H1 (cell line): Measurements from ENCODE around the gene RGS9BP. TPM values are rescaled to one million over a fixed set of nuclear protein-coding genes. Genes with fewer than 3 reads are reported as not detected.
"Not testable (repeated sequence)": the region's sequence is repeated elsewhere in the genome, so short reads cannot be mapped to it uniquely, and the experiment has no call there.

Experiments
- CTCF ChIA-PET: fragments of 300-600 bp; sonication (Branson Sonifier 250); formaldehyde crosslinking; loops from one replicate; lab custom pipeline; 2021; ENCODE audit not compliant: partially characterized antibody; lab: Charles Lee
- POLR2A ChIA-PET: fragments of 300-600 bp; sonication (Branson Sonifier 250); formaldehyde crosslinking; loops from one replicate; lab custom pipeline; 2021; ENCODE audit warnings: inconsistent platforms; ENCODE audit not compliant: partially characterized antibody; lab: Charles Lee
- DNase-seq, 2 experiments: peaks; one replicate each; pipeline versions ENCODE4 v3.0.0 to v3.0.0-alpha.2; 2010 to 2022; ENCODE audit warnings: low spot score in 2 of 2, low read depth in 1 of 2, mixed read lengths in 1 of 2
- FAIRE-seq: peaks from 2 replicates; lab custom pipeline; 2011; peaks lifted over from hg19 to GRCh38; lab: Jason Lieb, UNC
- H2AFZ ChIP-seq: 2 replicates; pipeline ENCODE4 v1.8.1; 2012; ENCODE audit warnings: low read length, inconsistent platforms
- H2AK5ac ChIP-seq: 2 replicates; pipeline ENCODE4 v1.6.1; 2013; ENCODE audit warnings: low read depth, low read length
- H2BK120ac ChIP-seq: replicated peaks from 2 replicates; pipeline ENCODE3; 2013; ENCODE audit warnings: low read depth, low read length, inconsistent platforms
- H2BK12ac ChIP-seq: 2 replicates; pipeline ENCODE4 v1.6.1; 2013; ENCODE audit warnings: low read depth, low read length
- H2BK15ac ChIP-seq: 2 replicates; pipeline ENCODE4 v1.6.1; 2013; ENCODE audit warnings: low read length
- H2BK20ac ChIP-seq: 2 replicates; pipeline ENCODE4 v1.6.1; 2013; ENCODE audit warnings: low read length
- H2BK5ac ChIP-seq: 2 replicates; pipeline ENCODE4 v1.6.1; 2013; ENCODE audit warnings: low read depth, low read length
- H3K14ac ChIP-seq: 2 replicates; pipeline ENCODE4 v1.6.1; 2013; ENCODE audit warnings: inconsistent platforms; ENCODE audit not compliant: insufficient read length
- H3K18ac ChIP-seq: 2 replicates; pipeline ENCODE4 v1.6.1; 2013; ENCODE audit warnings: low read length; ENCODE audit errors: extremely low read depth
- H3K23ac ChIP-seq: 2 replicates; pipeline ENCODE4 v1.6.1; 2013; ENCODE audit warnings: inconsistent platforms; ENCODE audit not compliant: insufficient read length
- H3K23me2 ChIP-seq: 2 replicates; pipeline ENCODE4 v1.6.1; 2013; ENCODE audit warnings: low read depth, low read length
- H3K27ac ChIP-seq: 2 replicates; pipeline ENCODE4 v1.6.1; 2011; ENCODE audit warnings: low read depth, low read length, inconsistent platforms
- H3K27me3 ChIP-seq, 4 experiments: replicated peaks in 1 of 4; 1 replicate in 1 of 4; 2 replicates in 3 of 4; pipeline versions ENCODE4 v1.6.1 to v1.8.1; 2011 to 2013; ENCODE audit warnings: low read length in 3 of 4, mild to moderate bottlenecking in 3 of 4, inconsistent platforms in 2 of 4, mixed read lengths in 2 of 4, moderate library complexity in 1 of 4; ENCODE audit not compliant: control insufficient read depth in 3 of 4, insufficient read depth in 3 of 4; ENCODE audit errors: extremely low read depth in 1 of 4
- H3K36me3 ChIP-seq, 4 experiments: 2 replicates each; pipeline versions ENCODE4 v1.6.1 to v1.8.1; 2011 to 2013; ENCODE audit warnings: mild to moderate bottlenecking in 4 of 4, low read length in 3 of 4, moderate library complexity in 2 of 4, control low read depth in 1 of 4, inconsistent platforms in 1 of 4; ENCODE audit not compliant: insufficient read depth in 4 of 4, control insufficient read depth in 2 of 4
- H3K4ac ChIP-seq: replicated peaks from 2 replicates; pipeline ENCODE3; 2013; ENCODE audit warnings: low read length, low read depth, mixed read lengths, inconsistent platforms; ENCODE audit not compliant: insufficient read length
- H3K4me1 ChIP-seq, 4 experiments: replicated peaks in 1 of 4; 1 replicate in 1 of 4; 2 replicates in 3 of 4; pipeline versions ENCODE4 v1.6.1 to v1.8.1; 2011 to 2013; ENCODE audit warnings: low read length in 3 of 4, inconsistent platforms in 2 of 4, mixed read lengths in 1 of 4; ENCODE audit not compliant: insufficient read depth in 4 of 4, control insufficient read depth in 3 of 4
- H3K4me2 ChIP-seq, 2 experiments: 2 replicates each; pipeline versions ENCODE4 v1.6.1 to v1.8.1; 2011 to 2013; ENCODE audit warnings: low read depth in 2 of 2, low read length in 2 of 2, control low read depth in 1 of 2, inconsistent platforms in 1 of 2, mild to moderate bottlenecking in 1 of 2; ENCODE audit not compliant: insufficient read depth in 1 of 2
- H3K4me3 ChIP-seq, 4 experiments: fragments of 200-600, 300-600 bp in 1 of 4; sonication (generic), shearing (Covaris generic), sonication (Bioruptor Twin) in 1 of 4; 2 replicates each; pipeline versions ENCODE4 v1.5.1 to v1.8.1; 2011 to 2016; ENCODE audit warnings: low read length in 4 of 4, low read depth in 3 of 4, control low read depth in 2 of 4, inconsistent platforms in 2 of 4, mild to moderate bottlenecking in 2 of 4, mixed read lengths in 1 of 4, moderate library complexity in 1 of 4; ENCODE audit not compliant: insufficient read depth in 2 of 4; ENCODE audit errors: extremely low read depth in 1 of 4
- H3K56ac ChIP-seq: replicated peaks from 2 replicates; pipeline ENCODE3; 2013; ENCODE audit warnings: low read depth, mild to moderate bottlenecking, mixed read lengths, low read length, inconsistent platforms; ENCODE audit not compliant: insufficient read length
- H3K79me1 ChIP-seq: 2 replicates; pipeline ENCODE4 v1.6.1; 2013; ENCODE audit warnings: low read depth, low read length, control low read depth
- H3K79me2 ChIP-seq, 2 experiments: 2 replicates each; pipeline versions ENCODE4 v1.6.1 to v1.8.1; 2012 to 2013; ENCODE audit warnings: low read length in 2 of 2, mild to moderate bottlenecking in 2 of 2, inconsistent platforms in 1 of 2; ENCODE audit not compliant: insufficient read depth in 2 of 2, control insufficient read depth in 1 of 2
- H3K9ac ChIP-seq, 4 experiments: replicated peaks in 1 of 4; 1 replicate in 1 of 4; 2 replicates in 3 of 4; pipeline versions ENCODE4 v1.6.1 to v1.8.1; 2011 to 2013; ENCODE audit warnings: low read depth in 3 of 4, low read length in 3 of 4, control low read depth in 2 of 4, mild to moderate bottlenecking in 2 of 4, moderate library complexity in 2 of 4, inconsistent platforms in 1 of 4; ENCODE audit errors: extremely low read depth in 1 of 4
- H3K9me3 ChIP-seq, 2 experiments: 2 replicates each; pipeline versions ENCODE4 v1.6.1 to v1.8.1; 2012 to 2013; ENCODE audit warnings: mild to moderate bottlenecking in 2 of 2, moderate library complexity in 2 of 2, control low read depth in 1 of 2, inconsistent platforms in 1 of 2, low read depth in 1 of 2, low read length in 1 of 2, mixed read lengths in 1 of 2; ENCODE audit not compliant: insufficient read depth in 2 of 2
- H4K20me1 ChIP-seq, 2 experiments: replicated peaks in 1 of 2; 2 replicates each; pipeline versions ENCODE3 to v1.8.1; 2011 to 2013; ENCODE audit warnings: inconsistent platforms in 2 of 2, low read length in 2 of 2, mild to moderate bottlenecking in 1 of 2; ENCODE audit not compliant: insufficient read depth in 2 of 2, control insufficient read depth in 1 of 2
- H4K5ac ChIP-seq: 2 replicates; pipeline ENCODE4 v1.6.1; 2013; ENCODE audit warnings: low read length, low read depth, mixed read lengths, inconsistent platforms; ENCODE audit not compliant: insufficient read length
- H4K8ac ChIP-seq: 2 replicates; pipeline ENCODE4 v1.8.0; 2013; ENCODE audit warnings: mild to moderate bottlenecking, moderate library complexity, low read length, inconsistent platforms; ENCODE audit not compliant: insufficient read depth; ENCODE audit errors: extremely low read depth
- H4K91ac ChIP-seq: replicated peaks from 2 replicates; pipeline ENCODE3; 2013; ENCODE audit warnings: low read length, mixed read lengths, inconsistent platforms; ENCODE audit not compliant: insufficient read length
- WGBS, 2 experiments: shearing (Covaris generic) in 1 of 2; methylation state at CpG; one replicate each; pipeline versions ENCODE4 v1.1.6 to v1.1.7; 2013 to 2015; ENCODE audit warnings: low lambda C conversion rate in 2 of 2, mixed read lengths in 2 of 2, inconsistent platforms in 1 of 2, low coverage in 1 of 2, missing lambda C conversion rate in 1 of 2; ENCODE audit not compliant: insufficient replicate concordance in 2 of 2, insufficient coverage in 1 of 2, insufficient read length in 1 of 2; ENCODE audit errors: extremely low coverage in 1 of 2, missing lambda C conversion rate in 1 of 2; 5-methylcytosine and 5-hydroxymethylcytosine counted together
- polyA plus RNA-seq, 7 experiments: library from polyadenylated mRNA; depleted of rRNA in 3 of 7; stranded (reverse) in 5 of 7; unstranded in 2 of 7; fragments of >200 nt in 5 of 7; fragments of 200-250 nt in 2 of 7; gene quantifications; 1 replicate in 5 of 7; 2 replicates in 1 of 7; 4 replicates in 1 of 7; pipeline versions ENCODE4 v1.2.1 to v1.2.3, GENCODE V29; 2011 to 2013; ENCODE audit warnings: missing spikeins in 2 of 7, mixed read lengths in 2 of 7
- total RNA-seq: library from RNA; stranded (reverse); fragmentation: NEBNext Ultra II Directional; extraction: Animal tissue kit (Norgen Biotek cat#: 25700); gene quantifications from 2 replicates; pipeline ENCODE4 v1.2.1, GENCODE V29; 2021

Gene RGS9BP
- total and polyA plus RNA-seq, 2 of the 8 experiments (the other 6 are each of a cell fraction or from before 2014, with no cell fraction given), result 0.11 to 0.26 TPM

GRCh38 chr19:32704006-32704405 is 28.4 kb downstream of the RGS9BP start:
- H2AK5ac ChIP-seq, H3K4me3 ChIP-seq, H4K5ac ChIP-seq, H3K9me3 ChIP-seq, H2BK120ac ChIP-seq, DNase-seq, H4K91ac ChIP-seq, FAIRE-seq, H4K20me1 ChIP-seq, H3K4me2 ChIP-seq, H2BK5ac ChIP-seq, H3K36me3 ChIP-seq, H3K18ac ChIP-seq, POLR2A ChIA-PET, H2BK12ac ChIP-seq, H3K23me2 ChIP-seq, H3K4ac ChIP-seq, H3K79me1 ChIP-seq, H4K8ac ChIP-seq, H3K9ac ChIP-seq, H3K23ac ChIP-seq, H3K56ac ChIP-seq, H3K27ac ChIP-seq, H3K27me3 ChIP-seq, H2BK20ac ChIP-seq, H2BK15ac ChIP-seq, H2AFZ ChIP-seq, H3K14ac ChIP-seq, H3K4me1 ChIP-seq, H3K79me2 ChIP-seq: not testable (repeated sequence)
- 100% methylated on average over 2 of the region's 2 CpGs; no CpG with 5 or more reads in 1 of the 2 experiments for WGBS, 2 experiments
- CTCF ChIA-PET, result interaction anchor here (0.6 kb wide), 1 partner anchor 26 kb away, joined by 3 read pairs; no protein-coding TSS in a partner anchor
